Gastroesophageal sphincter (tissue), 4 donors: ENCODE measurements around the gene CHD5. TPM values are rescaled to one million over a fixed set of nuclear protein-coding genes. Genes with fewer than 3 reads are reported as not detected.

Experiments
- ATAC-seq: fragments of 150-250 bp; one replicate; pipeline ENCODE4 v1.9.1; 2016; ENCODE audit warnings: mild to moderate bottlenecking, moderate library complexity
- H3K27ac ChIP-seq, 4 donors: fragments of 200-600 bp; sonication (generic) in 3 of 4; 1 replicate in 3 of 4; 2 replicates in 1 of 4; pipeline ENCODE4 v1.5.1; 2016 to 2019
- H3K27me3 ChIP-seq: fragments of 200-600 bp; sonication (generic); one replicate; pipeline ENCODE4 v1.5.1; 2019
- H3K36me3 ChIP-seq, 2 donors: fragments of 200-600 bp; sonication (generic); one replicate each; pipeline ENCODE4 v1.5.1; 2019; ENCODE audit warnings: control low read depth in 1 of 2
- H3K4me1 ChIP-seq, 3 donors: fragments of 200-600 bp; sonication (generic); 1 replicate in 2 of 3; 2 replicates in 1 of 3; pipeline ENCODE4 v1.5.1; 2016 to 2019; ENCODE audit warnings: control low read depth in 2 of 3
- H3K4me3 ChIP-seq, 2 donors: fragments of 200-600 bp; sonication (generic); one replicate each; pipeline ENCODE4 v1.5.1; 2019; ENCODE audit warnings: mild to moderate bottlenecking in 1 of 2, moderate library complexity in 1 of 2
- H3K9me3 ChIP-seq, 3 donors: fragments of 200-600 bp; sonication (generic); one replicate each; pipeline ENCODE4 v1.5.1; 2017 to 2019; ENCODE audit warnings: control low read depth in 2 of 3
- EP300 ChIP-seq: sonication (generic); formaldehyde crosslinking; IDR thresholded peaks from one replicate; pipeline ENCODE4 v1.6.1; 2017; ENCODE audit warnings: antibody characterized with exemption, mild to moderate bottlenecking
- POLR2A ChIP-seq, 2 donors: fragments of 450-650 bp; IDR thresholded peaks; one replicate each; pipeline ENCODE4 v1.6.1; 2017; ENCODE audit warnings: antibody characterized with exemption in 2 of 2, mild to moderate bottlenecking in 2 of 2, moderate library complexity in 1 of 2
- POLR2AphosphoS5 ChIP-seq: sonication (generic); formaldehyde crosslinking; IDR thresholded peaks from one replicate; pipeline ENCODE4 v1.6.1; 2017; ENCODE audit warnings: antibody characterized with exemption
- WGBS, 2 donors: methylation state at CpG; one replicate each; pipeline ENCODE4 v1.1.5; 2018; ENCODE audit warnings: low coverage in 1 of 2; 5-methylcytosine and 5-hydroxymethylcytosine counted together
- total RNA-seq, 4 donors: library from RNA; depleted of rRNA; stranded (reverse); fragments of >200 nt; gene quantifications; one replicate each; pipeline ENCODE4 v1.1.0, GENCODE V29; 2016
- TF ChIP-seq, protein P1 (sequence below), 4 experiments: fragments of 200-600 bp in 2 of 4; fragments of 450-650 bp in 2 of 4; sonication (generic) in 1 of 4; IDR thresholded peaks; one replicate each; pipeline ENCODE4 v1.5.1; 2017 to 2019; ENCODE audit warnings: antibody characterized with exemption in 4 of 4, mild to moderate bottlenecking in 2 of 4, moderate library complexity in 2 of 4

CHD5 gene
- total RNA-seq, 4 donors from 2014 or later, result 4.4 to 34.9 (median 9.2) TPM

DNA sequence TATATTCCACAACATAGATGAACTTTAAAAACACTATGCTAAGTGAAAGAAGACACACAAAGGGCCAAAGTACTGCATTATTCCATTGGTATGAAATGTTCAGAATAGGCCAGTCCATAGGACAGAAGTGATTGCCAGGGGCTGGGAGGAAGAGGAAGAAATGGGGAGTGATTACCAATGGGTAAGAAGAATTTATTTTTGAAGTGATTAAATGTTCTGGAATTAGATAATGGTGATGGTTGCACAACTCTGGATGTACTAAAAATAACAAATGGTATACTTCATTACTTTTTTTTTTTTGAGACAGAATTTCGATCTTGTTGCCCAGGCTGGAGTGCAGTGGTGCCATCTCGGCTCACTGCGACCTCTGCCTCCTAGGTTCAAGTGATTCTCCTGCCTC lies 61.7 kb downstream of the CHD5 start:
- no peak for ATAC-seq

DNA sequence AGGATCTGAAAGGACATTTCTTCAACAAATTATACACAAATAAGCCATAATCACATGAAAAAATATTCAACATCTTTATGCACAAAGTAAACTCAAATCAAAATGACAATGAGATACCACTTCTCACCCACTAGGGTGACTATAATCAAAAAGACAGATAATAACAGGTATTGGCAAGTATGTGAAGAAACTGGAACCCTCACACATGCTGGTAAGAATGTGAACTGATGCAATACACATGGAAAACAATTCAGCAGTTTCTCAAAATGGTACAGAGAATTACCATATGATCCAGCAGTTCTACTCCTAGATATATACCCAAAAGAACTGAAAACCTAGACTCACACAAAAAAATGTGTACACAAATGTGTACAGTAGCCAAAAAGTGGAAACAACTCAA lies 62.5 kb downstream of the CHD5 start:
- Histone ChIP-seq H3K4me3 (no peak overlapping the region), H3K4me1 (no peaks in the 10 kb centered on the region), H3K27me3 (no peaks in the 10 kb centered on the region), H3K9me3 (peaks cover 0 to 24% (median 0%) of the 10 kb centered on the region in 3 donors), H3K36me3 (peaks cover 0 to 4% of the 10 kb centered on the region in 2 donors), H3K27ac (no peak overlapping the region)
- TF ChIP-seq, protein P1, sequence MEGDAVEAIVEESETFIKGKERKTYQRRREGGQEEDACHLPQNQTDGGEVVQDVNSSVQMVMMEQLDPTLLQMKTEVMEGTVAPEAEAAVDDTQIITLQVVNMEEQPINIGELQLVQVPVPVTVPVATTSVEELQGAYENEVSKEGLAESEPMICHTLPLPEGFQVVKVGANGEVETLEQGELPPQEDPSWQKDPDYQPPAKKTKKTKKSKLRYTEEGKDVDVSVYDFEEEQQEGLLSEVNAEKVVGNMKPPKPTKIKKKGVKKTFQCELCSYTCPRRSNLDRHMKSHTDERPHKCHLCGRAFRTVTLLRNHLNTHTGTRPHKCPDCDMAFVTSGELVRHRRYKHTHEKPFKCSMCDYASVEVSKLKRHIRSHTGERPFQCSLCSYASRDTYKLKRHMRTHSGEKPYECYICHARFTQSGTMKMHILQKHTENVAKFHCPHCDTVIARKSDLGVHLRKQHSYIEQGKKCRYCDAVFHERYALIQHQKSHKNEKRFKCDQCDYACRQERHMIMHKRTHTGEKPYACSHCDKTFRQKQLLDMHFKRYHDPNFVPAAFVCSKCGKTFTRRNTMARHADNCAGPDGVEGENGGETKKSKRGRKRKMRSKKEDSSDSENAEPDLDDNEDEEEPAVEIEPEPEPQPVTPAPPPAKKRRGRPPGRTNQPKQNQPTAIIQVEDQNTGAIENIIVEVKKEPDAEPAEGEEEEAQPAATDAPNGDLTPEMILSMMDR (IDR thresholded peaks at IDR 0.05), result no peak
- no peak for TF ChIP-seq POLR2A (IDR thresholded peaks at IDR 0.05)
- no peak for TF ChIP-seq EP300
- no peak for TF ChIP-seq POLR2AphosphoS5
- no peak for ATAC-seq

More for the DNA sequence above, 61.7 kb downstream of the CHD5 start:
- Histone ChIP-seq H3K27me3 (no peaks in the 10 kb centered on the region), H3K36me3 (peaks cover 0 to 4% of the 10 kb centered on the region in 2 donors), H3K27ac (no peak overlapping the region), H3K4me1 (no peaks in the 10 kb centered on the region), H3K9me3 (peaks cover 0 to 24% (median 0%) of the 10 kb centered on the region in 3 donors), H3K4me3 (no peak overlapping the region)
- TF ChIP-seq POLR2AphosphoS5, result no peak
- TF ChIP-seq EP300, result no peak
- TF ChIP-seq, protein P1 (IDR thresholded peaks at IDR 0.05), result no peak
- no peak for TF ChIP-seq POLR2A (IDR thresholded peaks at IDR 0.05)
- 68 to 94% methylated on average over 3 of the region's 3 CpGs for WGBS, 2 donors

DNA sequence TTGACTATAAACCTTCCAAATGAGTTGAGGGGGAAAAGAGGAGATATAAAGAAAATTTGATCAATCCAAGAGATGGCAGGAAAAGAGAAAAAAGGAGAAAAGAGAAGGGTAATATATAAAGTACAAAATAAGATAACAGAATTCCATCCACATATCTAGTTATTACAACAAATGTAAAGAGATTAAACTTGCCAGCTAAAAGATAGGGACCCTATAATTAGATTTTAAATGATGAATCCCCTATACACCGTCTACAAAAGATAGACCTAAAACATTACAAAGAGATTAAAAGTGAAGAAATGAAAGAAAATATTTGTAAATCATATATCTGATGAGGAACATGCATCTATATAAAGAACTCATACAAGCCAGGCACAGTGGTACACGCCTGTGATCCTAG lies 63.1 kb downstream of the CHD5 start:
- peaks cover 0 to 4% of the 10 kb centered on the region in 2 donors for H3K36me3 ChIP-seq
- 90 to 92% methylated on average over 2 of the region's 2 CpGs for WGBS, 2 donors
- peaks cover 0 to 24% (median 0%) of the 10 kb centered on the region in 3 donors for H3K9me3 ChIP-seq
- no peak overlapping the region for H3K4me3 ChIP-seq
- ATAC-seq, result no peak
- no peak overlapping the region for H3K27ac ChIP-seq
- TF ChIP-seq POLR2AphosphoS5 (no peak), POLR2A (IDR thresholded peaks at IDR 0.05) (no peak), EP300 (no peak)
- TF ChIP-seq, protein P1 (IDR thresholded peaks at IDR 0.05), result no peak
- no peaks in the 10 kb centered on the region for H3K27me3 ChIP-seq
- H3K4me1 ChIP-seq, result no peaks in the 10 kb centered on the region

DNA sequence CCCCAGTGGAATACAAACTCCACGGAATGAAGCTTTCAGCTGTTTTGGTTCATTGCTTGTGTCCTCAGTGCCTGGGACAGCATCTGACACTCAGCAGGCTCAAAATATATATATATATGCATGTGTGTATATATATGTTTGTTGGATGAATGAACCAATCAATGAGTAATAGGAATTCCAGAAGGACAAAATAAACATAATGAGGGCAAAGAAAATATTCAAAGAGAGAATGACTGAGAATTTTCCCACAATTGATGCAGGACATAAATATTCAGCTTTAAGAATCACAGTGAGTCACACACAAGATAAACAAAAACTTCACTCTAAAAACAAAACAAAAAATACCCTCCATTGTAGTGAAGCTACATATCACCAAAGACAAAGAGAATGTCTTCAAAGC lies 64.0 kb downstream of the CHD5 start:
- WGBS, 2 donors, result 30 to 50% methylated on average over 1 of the region's 1 CpG
- Histone ChIP-seq H3K36me3 (peaks cover 0 to 4% of the 10 kb centered on the region in 2 donors), H3K9me3 (peaks cover 0 to 24% (median 0%) of the 10 kb centered on the region in 3 donors), H3K4me3 (no peak overlapping the region), H3K27ac (no peak overlapping the region), H3K4me1 (no peaks in the 10 kb centered on the region), H3K27me3 (no peaks in the 10 kb centered on the region)
- no peak for ATAC-seq
- TF ChIP-seq POLR2AphosphoS5, result no peak
- TF ChIP-seq, protein P1 (IDR thresholded peaks at IDR 0.05), result no peak
- TF ChIP-seq POLR2A (IDR thresholded peaks at IDR 0.05), result no peak
- TF ChIP-seq EP300, result no peak

DNA sequence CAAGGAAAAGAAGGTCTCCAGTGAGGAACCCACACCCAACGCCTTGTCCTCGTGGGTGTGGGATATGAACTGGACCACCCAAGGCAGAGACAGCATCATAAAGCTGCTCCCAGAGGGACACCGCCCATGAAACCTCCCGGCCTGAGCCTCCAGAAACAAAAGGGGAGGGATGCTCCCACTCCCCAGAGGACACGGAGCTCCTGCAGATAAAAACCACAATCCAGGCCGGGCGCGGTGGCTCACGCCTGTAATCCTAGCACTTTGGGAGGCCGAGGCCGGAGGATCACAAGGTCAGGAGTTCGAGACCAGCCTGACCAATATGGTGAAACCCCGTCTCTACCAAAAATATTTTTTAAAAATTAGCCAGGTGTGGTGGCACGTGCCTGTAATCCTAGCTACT lies 66.4 kb downstream of the CHD5 start:
- H3K36me3 ChIP-seq, result peaks cover 0 to 4% of the 10 kb centered on the region in 2 donors
- no peak for ATAC-seq
- no peak for TF ChIP-seq EP300
- TF ChIP-seq POLR2A (IDR thresholded peaks at IDR 0.05), result no peak
- TF ChIP-seq, protein P1 (IDR thresholded peaks at IDR 0.05), result no peak
- no peak for TF ChIP-seq POLR2AphosphoS5
- H3K4me1 ChIP-seq, result no peaks in the 10 kb centered on the region
- peaks cover 0 to 24% (median 0%) of the 10 kb centered on the region in 3 donors for H3K9me3 ChIP-seq
- H3K4me3 ChIP-seq, result no peak overlapping the region
- WGBS, 2 donors, result 86 to 90% methylated on average over 9 to 10 of the region's 14 CpGs
- H3K27me3 ChIP-seq, result peaks cover 12% of the 10 kb centered on the region
- no peak overlapping the region for H3K27ac ChIP-seq
